PFSK-1 (cell line): Measurements from ENCODE around the gene VRK3.

Experiments
- POLR2AphosphoS5 ChIP-seq: IDR thresholded peaks from 2 replicates; pipeline ENCODE4 v1.6.1; 2012; ENCODE audit warnings: low read depth, mild to moderate bottlenecking, control low read depth, low read length, moderate library complexity
- TF ChIP-seq, protein P1 (sequence below), 2 experiments: IDR thresholded peaks; 2 replicates each; pipeline versions ENCODE4 v1.6.1 to v1.8.0; 2011 to 2012; ENCODE audit warnings: low read depth in 2 of 2, low read length in 2 of 2, control low read depth in 1 of 2, inconsistent platforms in 1 of 2, mild to moderate bottlenecking in 1 of 2, moderate library complexity in 1 of 2; ENCODE audit not compliant: insufficient read depth in 1 of 2

DNA sequence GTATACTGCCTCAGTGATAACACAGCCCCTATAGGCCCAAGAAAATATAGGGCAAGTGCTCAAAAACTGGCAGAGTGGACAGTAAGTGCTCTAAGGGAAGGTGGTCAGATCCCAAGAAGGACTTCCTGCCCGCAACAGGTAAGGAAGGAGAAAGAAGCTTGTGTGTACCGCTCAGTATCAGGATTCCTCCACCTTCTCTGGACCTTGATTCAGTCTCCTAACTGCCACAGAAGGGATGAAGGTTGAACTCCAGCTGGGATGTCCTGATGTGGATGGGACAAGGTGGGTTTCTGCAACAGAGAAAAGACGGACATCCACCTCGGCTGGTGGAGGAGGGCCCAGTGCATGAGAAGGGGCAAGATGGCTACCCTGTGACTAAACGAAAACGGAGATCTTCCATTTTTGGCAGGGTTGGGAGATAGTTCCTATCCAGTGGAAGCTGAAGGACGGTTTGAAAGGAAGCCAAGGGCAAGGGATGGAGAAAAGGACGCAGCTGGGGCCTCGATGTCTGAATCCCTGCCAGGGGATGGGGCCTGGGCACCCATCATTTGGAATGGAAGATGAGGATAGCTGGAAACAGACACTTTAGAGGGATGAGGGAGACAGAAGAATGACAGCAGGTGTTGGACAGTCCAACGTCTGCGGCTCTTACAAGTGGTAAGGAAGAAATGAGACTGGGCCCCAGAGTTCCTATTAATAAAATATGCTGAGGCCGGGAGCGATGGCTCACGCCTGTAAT lies 97.5 kb downstream of the VRK3 start:
- TF ChIP-seq POLR2AphosphoS5 = no peak
- TF ChIP-seq, protein P1, sequence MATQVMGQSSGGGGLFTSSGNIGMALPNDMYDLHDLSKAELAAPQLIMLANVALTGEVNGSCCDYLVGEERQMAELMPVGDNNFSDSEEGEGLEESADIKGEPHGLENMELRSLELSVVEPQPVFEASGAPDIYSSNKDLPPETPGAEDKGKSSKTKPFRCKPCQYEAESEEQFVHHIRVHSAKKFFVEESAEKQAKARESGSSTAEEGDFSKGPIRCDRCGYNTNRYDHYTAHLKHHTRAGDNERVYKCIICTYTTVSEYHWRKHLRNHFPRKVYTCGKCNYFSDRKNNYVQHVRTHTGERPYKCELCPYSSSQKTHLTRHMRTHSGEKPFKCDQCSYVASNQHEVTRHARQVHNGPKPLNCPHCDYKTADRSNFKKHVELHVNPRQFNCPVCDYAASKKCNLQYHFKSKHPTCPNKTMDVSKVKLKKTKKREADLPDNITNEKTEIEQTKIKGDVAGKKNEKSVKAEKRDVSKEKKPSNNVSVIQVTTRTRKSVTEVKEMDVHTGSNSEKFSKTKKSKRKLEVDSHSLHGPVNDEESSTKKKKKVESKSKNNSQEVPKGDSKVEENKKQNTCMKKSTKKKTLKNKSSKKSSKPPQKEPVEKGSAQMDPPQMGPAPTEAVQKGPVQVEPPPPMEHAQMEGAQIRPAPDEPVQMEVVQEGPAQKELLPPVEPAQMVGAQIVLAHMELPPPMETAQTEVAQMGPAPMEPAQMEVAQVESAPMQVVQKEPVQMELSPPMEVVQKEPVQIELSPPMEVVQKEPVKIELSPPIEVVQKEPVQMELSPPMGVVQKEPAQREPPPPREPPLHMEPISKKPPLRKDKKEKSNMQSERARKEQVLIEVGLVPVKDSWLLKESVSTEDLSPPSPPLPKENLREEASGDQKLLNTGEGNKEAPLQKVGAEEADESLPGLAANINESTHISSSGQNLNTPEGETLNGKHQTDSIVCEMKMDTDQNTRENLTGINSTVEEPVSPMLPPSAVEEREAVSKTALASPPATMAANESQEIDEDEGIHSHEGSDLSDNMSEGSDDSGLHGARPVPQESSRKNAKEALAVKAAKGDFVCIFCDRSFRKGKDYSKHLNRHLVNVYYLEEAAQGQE (IDR thresholded peaks at IDR 0.05; ENCODE audit: insufficient read depth in 1 of 2, low read depth in 2 of 2, low read length in 2 of 2) = no peak
